ENCODE data around the gene POLE.

Gene POLE

GRCh38 chr12:132624186-132624855, 62.8 kb downstream of the POLE start:
- no peak for DNase-seq

GRCh38 chr12:132623072-132623869, 63.9 kb downstream of the POLE start:
- no peak for DNase-seq

GRCh38 chr12:132622437-132623071, 64.6 kb downstream of the POLE start:
- no peak for DNase-seq

- DNase-seq = no peak
Observed at GRCh38 chr12:132621657-132622435, 65.3 kb downstream of the POLE start.

- no peak for DNase-seq
Observed at GRCh38 chr12:132620899-132621656, 66.1 kb downstream of the POLE start.

- DNase-seq = no peak
Observed at GRCh38 chr12:132620113-132620898, 66.8 kb downstream of the POLE start.

- DNase-seq = no peak
Observed at GRCh38 chr12:132619386-132620112, 67.6 kb downstream of the POLE start.

- no peak for DNase-seq
Observed at GRCh38 chr12:132619071-132619385, 68.1 kb downstream of the POLE start.

- no peak for DNase-seq
Observed at GRCh38 chr12:132618683-132619043, 68.5 kb downstream of the POLE start, which contains the start of gene P2RX2. P2RX2 (plus strand) TSS chr12:132618776; CDS start chr12:132618817, 41 bp downstream.

- DNase-seq = no peak
Observed at GRCh38 chr12:132617822-132618682, 69.1 kb downstream of the POLE start.

GRCh38 chr12:132617135-132617701, 69.9 kb downstream of the POLE start:
- DNase-seq = no peak

- DNase-seq = no peak
Observed at GRCh38 chr12:132615579-132616038, 71.5 kb downstream of the POLE start.

GRCh38 chr12:132614861-132615578, 72.1 kb downstream of the POLE start:
- peak; percentile 86 for DNase-seq

- DNase-seq = no peak
Observed at GRCh38 chr12:132614029-132614428, 73.1 kb downstream of the POLE start.

GRCh38 chr12:132611620-132612019, 75.5 kb downstream of the POLE start:
- DNase-seq = no peak

- DNase-seq = no peak
Observed at GRCh38 chr12:132610866-132611602, 76.1 kb downstream of the POLE start.

GRCh38 chr12:132610051-132610759, 76.9 kb downstream of the POLE start, which contains the start of gene LRCOL1:
LRCOL1 (minus strand) TSS chr12:132610582; CDS start chr12:132606251, 4,331 bp downstream.
- no peak for DNase-seq
